Mesangial cell (primary cell): Measurements from ENCODE around the gene SLCO1B1. TPM values are rescaled to one million over a fixed set of nuclear protein-coding genes. Genes with fewer than 3 reads are reported as not detected.

Experiments
- total RNA-seq: library from RNA; depleted of rRNA; stranded (reverse); fragments of >200 nt; gene quantifications from 2 replicates; pipeline ENCODE4 v1.2.3, GENCODE V29; 2015

SLCO1B1 gene, protein sequence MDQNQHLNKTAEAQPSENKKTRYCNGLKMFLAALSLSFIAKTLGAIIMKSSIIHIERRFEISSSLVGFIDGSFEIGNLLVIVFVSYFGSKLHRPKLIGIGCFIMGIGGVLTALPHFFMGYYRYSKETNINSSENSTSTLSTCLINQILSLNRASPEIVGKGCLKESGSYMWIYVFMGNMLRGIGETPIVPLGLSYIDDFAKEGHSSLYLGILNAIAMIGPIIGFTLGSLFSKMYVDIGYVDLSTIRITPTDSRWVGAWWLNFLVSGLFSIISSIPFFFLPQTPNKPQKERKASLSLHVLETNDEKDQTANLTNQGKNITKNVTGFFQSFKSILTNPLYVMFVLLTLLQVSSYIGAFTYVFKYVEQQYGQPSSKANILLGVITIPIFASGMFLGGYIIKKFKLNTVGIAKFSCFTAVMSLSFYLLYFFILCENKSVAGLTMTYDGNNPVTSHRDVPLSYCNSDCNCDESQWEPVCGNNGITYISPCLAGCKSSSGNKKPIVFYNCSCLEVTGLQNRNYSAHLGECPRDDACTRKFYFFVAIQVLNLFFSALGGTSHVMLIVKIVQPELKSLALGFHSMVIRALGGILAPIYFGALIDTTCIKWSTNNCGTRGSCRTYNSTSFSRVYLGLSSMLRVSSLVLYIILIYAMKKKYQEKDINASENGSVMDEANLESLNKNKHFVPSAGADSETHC
- not detected in 2 replicates for total RNA-seq

DNA sequence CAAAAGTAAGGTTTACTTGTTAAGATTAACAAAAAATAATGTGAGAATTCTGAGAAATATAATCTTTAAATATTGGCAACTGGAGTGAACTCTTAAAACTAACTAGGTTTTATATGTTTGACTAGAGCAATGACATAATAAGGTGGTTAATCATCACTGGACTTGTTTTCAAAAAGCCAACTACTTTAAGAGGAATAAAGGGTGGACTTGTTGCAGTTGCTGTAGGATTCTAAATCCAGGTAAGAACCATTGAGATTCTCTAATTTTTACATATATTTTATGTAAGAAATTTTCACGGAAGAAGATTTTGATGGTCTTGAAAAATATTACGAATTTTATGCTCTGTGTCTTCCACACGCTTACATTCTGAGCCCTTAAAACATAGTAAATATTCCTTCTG is at the start of gene SLCO1B1:
TSS of gene SLCO1B1 (plus strand) at position 197 of the 400 bp plus-strand sequence. CDS start 10,381 bp downstream, outside the sequence.

Other genes with a start within 250 kb of the SLCO1B1 start
- not detected in 2 replicates for gene SLCO1A2, start 203.7 kb downstream of the SLCO1B1 start, total RNA-seq
- gene IAPP, start 241.7 kb downstream of the SLCO1B1 start, total RNA-seq: not detected in 2 replicates